ENCODE data around the gene PPM1B. TPM values are rescaled to one million over a fixed set of nuclear protein-coding genes. Genes with fewer than 3 reads are reported as not detected.
A peak's percentile ranks its signal among the peaks of the same experiment; 100 is the strongest.

Gene PPM1B
- total and polyA plus RNA-seq, 9 of the 15 experiments (the other 6 are each of a cell fraction or from before 2014, with no cell fraction given) = 8.9 to 44.0 (median 28.6) TPM

GRCh38 chr2:44169155-44169898 is 652 bp downstream of the PPM1B start (continued):
- TF ChIP-seq CEBPG (CRISPR knock-in tag; IDR thresholded peaks at IDR 0.05) (no peak; the same call in 1 of the 2 replicates), CEBPG (tag; conservative IDR thresholded peaks at IDR 0.05 in 1 of 2, IDR thresholded peaks at IDR 0.05 in 1 of 2) (no peak), SIX5 (IDR thresholded peaks at IDR 0.05; ENCODE audit: borderline replicate concordance in 1 of 2, insufficient read depth in 1 of 2, low read depth in 1 of 2, low read length in 2 of 2) (no peak), GABPB2 (CRISPR knock-in tag; conservative IDR thresholded peaks at IDR 0.05) (no peak), ZFP30 (CRISPR knock-in tag; IDR thresholded peaks at IDR 0.05; ENCODE audit: borderline replicate concordance) (no peak), TAF9B (IDR thresholded peaks at IDR 0.05; ENCODE audit: partially characterized antibody) (no peak), ZNF518B (CRISPR knock-in tag; IDR thresholded peaks at IDR 0.05) (no peak), SMC3 (conservative IDR thresholded peaks at IDR 0.05; ENCODE audit: insufficient read depth, low read depth, low read length) (no peak), KLF6 (CRISPR knock-in tag; IDR thresholded peaks at IDR 0.05; ENCODE audit: borderline replicate concordance) (no peak), ARID2 (IDR thresholded peaks at IDR 0.05) (no peak), PHB2 (IDR thresholded peaks at IDR 0.05; ENCODE audit: low read depth) (no peak), ZNF444 (CRISPR knock-in tag; IDR thresholded peaks at IDR 0.05) (no peak), TCFL5 (CRISPR knock-in tag; conservative IDR thresholded peaks at IDR 0.05) (no peak), NCOA2 (IDR thresholded peaks at IDR 0.05; ENCODE audit: partially characterized antibody in 2 of 2) (no peak)
- TF ChIP-seq, protein P1, sequence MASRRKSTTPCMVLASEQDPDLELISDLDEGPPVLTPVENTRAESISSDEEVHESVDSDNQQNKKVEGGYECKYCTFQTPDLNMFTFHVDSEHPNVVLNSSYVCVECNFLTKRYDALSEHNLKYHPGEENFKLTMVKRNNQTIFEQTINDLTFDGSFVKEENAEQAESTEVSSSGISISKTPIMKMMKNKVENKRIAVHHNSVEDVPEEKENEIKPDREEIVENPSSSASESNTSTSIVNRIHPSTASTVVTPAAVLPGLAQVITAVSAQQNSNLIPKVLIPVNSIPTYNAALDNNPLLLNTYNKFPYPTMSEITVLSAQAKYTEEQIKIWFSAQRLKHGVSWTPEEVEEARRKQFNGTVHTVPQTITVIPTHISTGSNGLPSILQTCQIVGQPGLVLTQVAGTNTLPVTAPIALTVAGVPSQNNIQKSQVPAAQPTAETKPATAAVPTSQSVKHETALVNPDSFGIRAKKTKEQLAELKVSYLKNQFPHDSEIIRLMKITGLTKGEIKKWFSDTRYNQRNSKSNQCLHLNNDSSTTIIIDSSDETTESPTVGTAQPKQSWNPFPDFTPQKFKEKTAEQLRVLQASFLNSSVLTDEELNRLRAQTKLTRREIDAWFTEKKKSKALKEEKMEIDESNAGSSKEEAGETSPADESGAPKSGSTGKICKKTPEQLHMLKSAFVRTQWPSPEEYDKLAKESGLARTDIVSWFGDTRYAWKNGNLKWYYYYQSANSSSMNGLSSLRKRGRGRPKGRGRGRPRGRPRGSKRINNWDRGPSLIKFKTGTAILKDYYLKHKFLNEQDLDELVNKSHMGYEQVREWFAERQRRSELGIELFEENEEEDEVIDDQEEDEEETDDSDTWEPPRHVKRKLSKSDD (conservative IDR thresholded peaks at IDR 0.05; ENCODE audit: low read length) = no peak
- TF ChIP-seq, protein P2, sequence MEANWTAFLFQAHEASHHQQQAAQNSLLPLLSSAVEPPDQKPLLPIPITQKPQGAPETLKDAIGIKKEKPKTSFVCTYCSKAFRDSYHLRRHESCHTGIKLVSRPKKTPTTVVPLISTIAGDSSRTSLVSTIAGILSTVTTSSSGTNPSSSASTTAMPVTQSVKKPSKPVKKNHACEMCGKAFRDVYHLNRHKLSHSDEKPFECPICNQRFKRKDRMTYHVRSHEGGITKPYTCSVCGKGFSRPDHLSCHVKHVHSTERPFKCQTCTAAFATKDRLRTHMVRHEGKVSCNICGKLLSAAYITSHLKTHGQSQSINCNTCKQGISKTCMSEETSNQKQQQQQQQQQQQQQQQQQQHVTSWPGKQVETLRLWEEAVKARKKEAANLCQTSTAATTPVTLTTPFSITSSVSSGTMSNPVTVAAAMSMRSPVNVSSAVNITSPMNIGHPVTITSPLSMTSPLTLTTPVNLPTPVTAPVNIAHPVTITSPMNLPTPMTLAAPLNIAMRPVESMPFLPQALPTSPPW (CRISPR knock-in tag; IDR thresholded peaks at IDR 0.05) = no peak
- TF ChIP-seq, protein P3, sequence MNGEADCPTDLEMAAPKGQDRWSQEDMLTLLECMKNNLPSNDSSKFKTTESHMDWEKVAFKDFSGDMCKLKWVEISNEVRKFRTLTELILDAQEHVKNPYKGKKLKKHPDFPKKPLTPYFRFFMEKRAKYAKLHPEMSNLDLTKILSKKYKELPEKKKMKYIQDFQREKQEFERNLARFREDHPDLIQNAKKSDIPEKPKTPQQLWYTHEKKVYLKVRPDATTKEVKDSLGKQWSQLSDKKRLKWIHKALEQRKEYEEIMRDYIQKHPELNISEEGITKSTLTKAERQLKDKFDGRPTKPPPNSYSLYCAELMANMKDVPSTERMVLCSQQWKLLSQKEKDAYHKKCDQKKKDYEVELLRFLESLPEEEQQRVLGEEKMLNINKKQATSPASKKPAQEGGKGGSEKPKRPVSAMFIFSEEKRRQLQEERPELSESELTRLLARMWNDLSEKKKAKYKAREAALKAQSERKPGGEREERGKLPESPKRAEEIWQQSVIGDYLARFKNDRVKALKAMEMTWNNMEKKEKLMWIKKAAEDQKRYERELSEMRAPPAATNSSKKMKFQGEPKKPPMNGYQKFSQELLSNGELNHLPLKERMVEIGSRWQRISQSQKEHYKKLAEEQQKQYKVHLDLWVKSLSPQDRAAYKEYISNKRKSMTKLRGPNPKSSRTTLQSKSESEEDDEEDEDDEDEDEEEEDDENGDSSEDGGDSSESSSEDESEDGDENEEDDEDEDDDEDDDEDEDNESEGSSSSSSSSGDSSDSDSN (IDR thresholded peaks at IDR 0.05; ENCODE audit: borderline replicate concordance in 1 of 2, low read depth in 2 of 2, low read length in 2 of 2) = peak; percentile 55 to 63; a peak in 2 of 4 replicates

All from K562 (cell line).